ENCODE results near the gene BPHL. TPM values are rescaled to one million over a fixed set of nuclear protein-coding genes. Genes with fewer than 3 reads are reported as not detected.

BPHL gene
- polyA plus RNA-seq, 1 donor from 2014 or later = 74.9 TPM

DNA sequence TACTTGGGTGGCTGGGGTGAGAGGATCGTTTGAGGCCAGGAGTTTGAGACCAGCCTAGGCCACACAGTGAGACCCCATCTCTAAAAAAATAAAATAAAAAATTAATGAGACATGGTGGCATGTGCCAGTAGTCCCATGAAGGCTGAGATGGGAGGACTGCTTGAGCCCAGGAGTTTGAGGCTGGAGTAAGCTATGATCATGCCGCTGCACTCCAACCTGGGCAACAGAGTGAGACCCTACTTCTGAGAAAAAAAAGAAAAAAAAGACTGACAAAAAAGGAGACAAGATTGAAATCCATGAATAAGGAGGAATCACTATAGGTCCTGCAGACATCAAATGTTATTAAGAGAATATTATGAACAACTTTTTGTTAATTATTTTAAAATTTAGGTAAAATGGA is 23.7 kb upstream of the BPHL start:
- Histone ChIP-seq H3K79me2 (replicated peaks; ENCODE audit: insufficient read depth, low read length) (no peaks in the 10 kb centered on the region), H3F3A (ENCODE audit: insufficient read depth, low read length, poor library complexity, severe bottlenecking) (no peaks in the 10 kb centered on the region), H3K9me2 (ENCODE audit: insufficient read depth, low read length) (no peaks in the 10 kb centered on the region), H3K27ac (ENCODE audit: low read length) (no peak overlapping the region), H3K4me3 (ENCODE audit: low read length) (no peak overlapping the region), H2AFZ (ENCODE audit: low read depth, low read length) (no peak overlapping the region), H3K36me3 (ENCODE audit: insufficient read depth, low read length) (no peaks in the 10 kb centered on the region), H3K27me3 (ENCODE audit: insufficient read depth, low read depth, low read length) (no peaks in the 10 kb centered on the region), H4K20me1 (ENCODE audit: insufficient read depth) (no peaks in the 10 kb centered on the region), H3K4me2 (ENCODE audit: low read length) (no peak overlapping the region), H3K9me3 (ENCODE audit: low read length) (no peaks in the 10 kb centered on the region), H3K9ac (ENCODE audit: low read length) (no peak overlapping the region)
- no peak for TF ChIP-seq SMC3 (conservative IDR thresholded peaks at IDR 0.05; ENCODE audit: poor library complexity)

DNA sequence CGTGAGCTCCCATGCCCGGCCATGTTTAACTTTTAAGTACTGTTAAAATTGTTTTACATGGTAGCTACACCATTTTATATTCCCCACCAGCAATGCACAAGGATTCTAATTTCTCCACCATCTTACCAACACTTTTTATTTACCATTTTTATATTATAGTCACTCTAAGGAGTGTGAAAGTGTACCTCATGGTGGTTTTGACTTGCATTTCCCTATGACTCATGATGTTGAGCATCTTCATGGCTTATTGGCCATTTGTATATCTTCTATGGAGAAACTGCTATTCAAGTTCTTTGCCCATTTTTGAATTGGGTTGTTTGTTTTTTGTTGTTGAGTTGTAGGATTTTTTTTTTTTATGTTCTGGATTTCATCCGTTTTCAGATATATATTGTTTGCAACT is 15.6 kb upstream of the BPHL start:
- no peaks in the 10 kb centered on the region for H4K20me1 ChIP-seq (ENCODE audit: insufficient read depth)
- no peaks in the 10 kb centered on the region for H3K36me3 ChIP-seq (ENCODE audit: insufficient read depth, low read length)
- no peaks in the 10 kb centered on the region for H3K9me2 ChIP-seq (ENCODE audit: insufficient read depth, low read length)
- H3K9ac ChIP-seq (ENCODE audit: low read length) = no peak overlapping the region
- no peak overlapping the region for H3K4me3 ChIP-seq (ENCODE audit: low read length)
- no peaks in the 10 kb centered on the region for H3K79me2 ChIP-seq (replicated peaks; ENCODE audit: insufficient read depth, low read length)
- H3K27me3 ChIP-seq (ENCODE audit: insufficient read depth, low read depth, low read length) = no peaks in the 10 kb centered on the region
- H3K9me3 ChIP-seq (ENCODE audit: low read length) = no peaks in the 10 kb centered on the region
- no peak overlapping the region for H2AFZ ChIP-seq (ENCODE audit: low read depth, low read length)
- H3K27ac ChIP-seq (ENCODE audit: low read length) = no peak overlapping the region
- H3F3A ChIP-seq (ENCODE audit: insufficient read depth, low read length, poor library complexity, severe bottlenecking) = no peaks in the 10 kb centered on the region
- H3K4me2 ChIP-seq (ENCODE audit: low read length) = no peak overlapping the region
- TF ChIP-seq, protein P1, sequence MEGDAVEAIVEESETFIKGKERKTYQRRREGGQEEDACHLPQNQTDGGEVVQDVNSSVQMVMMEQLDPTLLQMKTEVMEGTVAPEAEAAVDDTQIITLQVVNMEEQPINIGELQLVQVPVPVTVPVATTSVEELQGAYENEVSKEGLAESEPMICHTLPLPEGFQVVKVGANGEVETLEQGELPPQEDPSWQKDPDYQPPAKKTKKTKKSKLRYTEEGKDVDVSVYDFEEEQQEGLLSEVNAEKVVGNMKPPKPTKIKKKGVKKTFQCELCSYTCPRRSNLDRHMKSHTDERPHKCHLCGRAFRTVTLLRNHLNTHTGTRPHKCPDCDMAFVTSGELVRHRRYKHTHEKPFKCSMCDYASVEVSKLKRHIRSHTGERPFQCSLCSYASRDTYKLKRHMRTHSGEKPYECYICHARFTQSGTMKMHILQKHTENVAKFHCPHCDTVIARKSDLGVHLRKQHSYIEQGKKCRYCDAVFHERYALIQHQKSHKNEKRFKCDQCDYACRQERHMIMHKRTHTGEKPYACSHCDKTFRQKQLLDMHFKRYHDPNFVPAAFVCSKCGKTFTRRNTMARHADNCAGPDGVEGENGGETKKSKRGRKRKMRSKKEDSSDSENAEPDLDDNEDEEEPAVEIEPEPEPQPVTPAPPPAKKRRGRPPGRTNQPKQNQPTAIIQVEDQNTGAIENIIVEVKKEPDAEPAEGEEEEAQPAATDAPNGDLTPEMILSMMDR (IDR thresholded peaks at IDR 0.05; ENCODE audit: poor library complexity, severe bottlenecking) = no peak
- TF ChIP-seq, protein P2, sequence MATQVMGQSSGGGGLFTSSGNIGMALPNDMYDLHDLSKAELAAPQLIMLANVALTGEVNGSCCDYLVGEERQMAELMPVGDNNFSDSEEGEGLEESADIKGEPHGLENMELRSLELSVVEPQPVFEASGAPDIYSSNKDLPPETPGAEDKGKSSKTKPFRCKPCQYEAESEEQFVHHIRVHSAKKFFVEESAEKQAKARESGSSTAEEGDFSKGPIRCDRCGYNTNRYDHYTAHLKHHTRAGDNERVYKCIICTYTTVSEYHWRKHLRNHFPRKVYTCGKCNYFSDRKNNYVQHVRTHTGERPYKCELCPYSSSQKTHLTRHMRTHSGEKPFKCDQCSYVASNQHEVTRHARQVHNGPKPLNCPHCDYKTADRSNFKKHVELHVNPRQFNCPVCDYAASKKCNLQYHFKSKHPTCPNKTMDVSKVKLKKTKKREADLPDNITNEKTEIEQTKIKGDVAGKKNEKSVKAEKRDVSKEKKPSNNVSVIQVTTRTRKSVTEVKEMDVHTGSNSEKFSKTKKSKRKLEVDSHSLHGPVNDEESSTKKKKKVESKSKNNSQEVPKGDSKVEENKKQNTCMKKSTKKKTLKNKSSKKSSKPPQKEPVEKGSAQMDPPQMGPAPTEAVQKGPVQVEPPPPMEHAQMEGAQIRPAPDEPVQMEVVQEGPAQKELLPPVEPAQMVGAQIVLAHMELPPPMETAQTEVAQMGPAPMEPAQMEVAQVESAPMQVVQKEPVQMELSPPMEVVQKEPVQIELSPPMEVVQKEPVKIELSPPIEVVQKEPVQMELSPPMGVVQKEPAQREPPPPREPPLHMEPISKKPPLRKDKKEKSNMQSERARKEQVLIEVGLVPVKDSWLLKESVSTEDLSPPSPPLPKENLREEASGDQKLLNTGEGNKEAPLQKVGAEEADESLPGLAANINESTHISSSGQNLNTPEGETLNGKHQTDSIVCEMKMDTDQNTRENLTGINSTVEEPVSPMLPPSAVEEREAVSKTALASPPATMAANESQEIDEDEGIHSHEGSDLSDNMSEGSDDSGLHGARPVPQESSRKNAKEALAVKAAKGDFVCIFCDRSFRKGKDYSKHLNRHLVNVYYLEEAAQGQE (IDR thresholded peaks at IDR 0.05; ENCODE audit: borderline replicate concordance) = no peak
- TF ChIP-seq EZH2 (IDR thresholded peaks at IDR 0.05; ENCODE audit: borderline replicate concordance, insufficient read depth, low read length, poor library complexity, severe bottlenecking) (no peak), POLR2AphosphoS5 (IDR thresholded peaks at IDR 0.05) (no peak), RAD21 (conservative IDR thresholded peaks at IDR 0.05) (no peak), EP300 (conservative IDR thresholded peaks at IDR 0.05; ENCODE audit: poor library complexity, severe bottlenecking) (no peak), SMC3 (conservative IDR thresholded peaks at IDR 0.05; ENCODE audit: poor library complexity) (no peak), TAF1 (IDR thresholded peaks at IDR 0.05; ENCODE audit: low read depth) (no peak), MXI1 (conservative IDR thresholded peaks at IDR 0.05; ENCODE audit: poor library complexity, severe bottlenecking) (no peak)
